Left lung (tissue), 10 donors: ENCODE measurements around the gene PRPF8. TPM values are rescaled to one million over a fixed set of nuclear protein-coding genes. Genes with fewer than 3 reads are reported as not detected.
"Not testable (repeated sequence)": the region's sequence is repeated elsewhere in the genome, so short reads cannot be mapped to it uniquely, and the experiment has no call there.

Experiments used
- ATAC-seq: fragments of 200-7000 bp; cut with Tn5 transposase; one replicate; pipeline ENCODE4 v1.9.1; 2020; ENCODE audit warnings: moderate library complexity
- DNase-seq, 4 donors: peaks; one replicate each; pipeline ENCODE4 v3.0.0-alpha.2; 2013 to 2020
- H3K27ac ChIP-seq, 2 donors: fragments of 200-600 bp; sonication (generic) in 1 of 2; one replicate each; pipeline versions ENCODE4 v1.5.0 to v1.8.0; 2020 to 2021
- H3K27me3 ChIP-seq, 2 donors: fragments of 200-600 bp; sonication (generic) in 1 of 2; one replicate each; pipeline versions ENCODE4 v1.5.0 to v1.8.0; 2020 to 2021
- H3K36me3 ChIP-seq, 2 donors: fragments of 200-600 bp; sonication (generic) in 1 of 2; one replicate each; pipeline versions ENCODE4 v1.5.0 to v1.8.0; 2020 to 2021
- H3K4me1 ChIP-seq, 2 donors: fragments of 200-600 bp; one replicate each; pipeline ENCODE4 v1.8.0; 2021
- H3K4me3 ChIP-seq, 2 donors: fragments of 200-600 bp; sonication (generic) in 1 of 2; one replicate each; pipeline versions ENCODE4 v1.5.0 to v1.8.0; 2020 to 2021; ENCODE audit warnings: mild to moderate bottlenecking in 1 of 2
- H3K9me3 ChIP-seq, 2 donors: fragments of 200-600 bp; sonication (generic) in 1 of 2; one replicate each; pipeline versions ENCODE4 v1.5.0 to v1.8.0; 2020 to 2021
- intact Hi-C, 2 donors: fragments of 100-400 bp; cut with DNase I; formaldehyde crosslinking; loops; one replicate each; pipeline versions ENCODE4 v1.11.2 to v1.14.2; 2022
- polyA plus RNA-seq, 6 donors: library from polyadenylated mRNA; unstranded; fragments of 120-200 nt; gene quantifications; one replicate each; pipeline ENCODE4 v1.2.1, GENCODE V29; 2013; ENCODE audit not compliant: insufficient read length in 6 of 6
- total RNA-seq, 2 donors: library from RNA; stranded (reverse); fragmentation: NEBNext Ultra II Directional; extraction: Animal tissue kit (Norgen Biotek cat#: 25700); gene quantifications; one replicate each; pipeline ENCODE4 v1.2.1, GENCODE V29; 2021
- TF ChIP-seq, protein P1 (sequence below), 2 donors: fragments of 200-600 bp; sonication (generic) in 1 of 2; IDR thresholded peaks; one replicate each; pipeline versions ENCODE4 v1.5.0 to v1.8.0; 2021; ENCODE audit warnings: antibody characterized with exemption in 2 of 2
- donor health status: DM: no; HTN: yes; CAD: no.
- donor health status: DM: no; HTN: no; CAD: no.

PRPF8 gene
- total and polyA plus RNA-seq, 8 donors, result 230 to 364 (median 329) TPM

DNA sequence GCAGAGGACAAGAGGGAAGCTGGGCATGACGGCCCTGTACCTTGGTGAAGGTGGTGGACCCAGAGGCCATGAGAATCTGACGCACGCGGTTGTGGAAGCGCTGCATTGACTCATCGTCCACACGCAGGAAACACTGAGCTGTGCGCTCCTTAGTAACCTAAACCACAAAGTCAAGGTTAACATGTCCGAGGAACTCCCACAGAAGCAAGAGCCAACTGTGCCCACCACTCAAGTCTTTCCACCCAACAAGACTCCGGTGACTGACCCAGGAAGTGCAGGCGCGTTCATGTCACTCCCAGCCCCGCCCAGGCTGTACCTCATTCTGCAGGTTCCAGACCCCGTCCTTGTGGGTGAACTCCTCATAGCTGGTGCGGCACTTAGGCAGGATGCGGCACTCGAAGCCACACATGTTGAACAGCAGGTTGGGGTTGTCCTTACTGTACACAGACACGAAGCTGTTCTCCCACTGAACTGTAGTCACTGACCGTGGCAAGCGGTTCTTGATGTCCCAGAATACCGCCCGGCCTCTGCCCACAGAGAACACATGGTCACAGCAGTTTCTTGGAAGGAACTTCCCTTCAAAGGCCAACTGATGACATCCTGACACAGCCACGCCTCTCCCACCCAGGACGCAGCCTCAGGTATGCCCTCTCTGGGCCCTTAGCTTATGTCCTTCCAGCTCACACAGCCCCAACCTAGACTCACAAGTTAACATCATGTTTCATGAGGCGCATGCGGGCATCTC is 11.5 kb downstream of the PRPF8 start:
- TF ChIP-seq, protein P1, sequence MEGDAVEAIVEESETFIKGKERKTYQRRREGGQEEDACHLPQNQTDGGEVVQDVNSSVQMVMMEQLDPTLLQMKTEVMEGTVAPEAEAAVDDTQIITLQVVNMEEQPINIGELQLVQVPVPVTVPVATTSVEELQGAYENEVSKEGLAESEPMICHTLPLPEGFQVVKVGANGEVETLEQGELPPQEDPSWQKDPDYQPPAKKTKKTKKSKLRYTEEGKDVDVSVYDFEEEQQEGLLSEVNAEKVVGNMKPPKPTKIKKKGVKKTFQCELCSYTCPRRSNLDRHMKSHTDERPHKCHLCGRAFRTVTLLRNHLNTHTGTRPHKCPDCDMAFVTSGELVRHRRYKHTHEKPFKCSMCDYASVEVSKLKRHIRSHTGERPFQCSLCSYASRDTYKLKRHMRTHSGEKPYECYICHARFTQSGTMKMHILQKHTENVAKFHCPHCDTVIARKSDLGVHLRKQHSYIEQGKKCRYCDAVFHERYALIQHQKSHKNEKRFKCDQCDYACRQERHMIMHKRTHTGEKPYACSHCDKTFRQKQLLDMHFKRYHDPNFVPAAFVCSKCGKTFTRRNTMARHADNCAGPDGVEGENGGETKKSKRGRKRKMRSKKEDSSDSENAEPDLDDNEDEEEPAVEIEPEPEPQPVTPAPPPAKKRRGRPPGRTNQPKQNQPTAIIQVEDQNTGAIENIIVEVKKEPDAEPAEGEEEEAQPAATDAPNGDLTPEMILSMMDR (IDR thresholded peaks at IDR 0.05), result no peak
- DNase-seq (peak in 1 of 4 donors; percentile 58), ATAC-seq (no peak)
- peaks cover 0 to 99% of the 10 kb centered on the region in 2 donors for H3K36me3 ChIP-seq
- intact Hi-C loops, result loop anchor here in 1 of 2 donors (10.0 kb wide), 1 partner anchor 192 kb away; no protein-coding TSS in a partner anchor
- H3K4me3 ChIP-seq, result no peak overlapping the region
- H3K27ac ChIP-seq, result no peak overlapping the region
- H3K4me1 ChIP-seq, result peaks cover 0 to 23% of the 10 kb centered on the region in 2 donors
- H3K27me3 ChIP-seq, result no peaks in the 10 kb centered on the region
- no peaks in the 10 kb centered on the region for H3K9me3 ChIP-seq

- H3K27me3 ChIP-seq, H3K27ac ChIP-seq, ATAC-seq, DNase-seq, H3K9me3 ChIP-seq, H3K4me3 ChIP-seq: not testable (repeated sequence)
- peaks cover 8 to 99% of the 10 kb centered on the region in 2 donors for H3K36me3 ChIP-seq
- intact Hi-C loops, result loop anchor here in 1 of 2 donors (10.0 kb wide), 1 partner anchor 121 kb away; no protein-coding TSS in a partner anchor
- peaks cover 8 to 33% of the 10 kb centered on the region in 2 donors for H3K4me1 ChIP-seq
Measured at GRCh38 chr17:1663934-1664333, 20.7 kb downstream of the PRPF8 start.

DNA sequence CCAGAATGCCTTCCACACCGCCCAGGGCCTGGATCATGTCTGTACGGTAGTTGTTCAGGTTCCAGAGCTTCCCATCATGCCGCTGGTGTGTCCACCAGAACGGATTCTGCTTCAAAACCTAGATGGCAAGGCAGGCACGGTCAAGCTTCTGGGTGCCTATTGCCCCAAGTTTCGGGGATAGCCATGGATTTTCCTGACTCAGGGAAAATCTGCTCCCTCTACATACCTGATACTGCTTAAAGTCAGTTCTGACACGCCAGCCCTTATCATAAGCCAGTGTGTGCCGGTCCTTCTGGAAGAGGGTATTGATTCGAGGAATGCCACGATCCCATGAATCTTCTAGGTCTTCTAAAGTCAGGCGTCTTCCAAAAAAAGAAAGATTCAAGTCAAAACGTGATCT is 23.6 kb downstream of the PRPF8 start:
- no peaks in the 10 kb centered on the region for H3K27me3 ChIP-seq
- H3K36me3 ChIP-seq, result peaks cover 8 to 99% of the 10 kb centered on the region in 2 donors
- intact Hi-C loops, result loop anchor here in 1 of 2 donors (10.0 kb wide), 1 partner anchor 124 kb away; no protein-coding TSS in a partner anchor
- peak in 1 of 4 donors; percentile 20 for DNase-seq
- H3K9me3 ChIP-seq, result no peaks in the 10 kb centered on the region
- no peak overlapping the region for H3K4me3 ChIP-seq
- H3K4me1 ChIP-seq, result peaks cover 0 to 11% of the 10 kb centered on the region in 2 donors
- H3K27ac ChIP-seq, result no peak overlapping the region
- TF ChIP-seq, protein P1 (IDR thresholded peaks at IDR 0.05), result no peak
- no peak for ATAC-seq

DNA sequence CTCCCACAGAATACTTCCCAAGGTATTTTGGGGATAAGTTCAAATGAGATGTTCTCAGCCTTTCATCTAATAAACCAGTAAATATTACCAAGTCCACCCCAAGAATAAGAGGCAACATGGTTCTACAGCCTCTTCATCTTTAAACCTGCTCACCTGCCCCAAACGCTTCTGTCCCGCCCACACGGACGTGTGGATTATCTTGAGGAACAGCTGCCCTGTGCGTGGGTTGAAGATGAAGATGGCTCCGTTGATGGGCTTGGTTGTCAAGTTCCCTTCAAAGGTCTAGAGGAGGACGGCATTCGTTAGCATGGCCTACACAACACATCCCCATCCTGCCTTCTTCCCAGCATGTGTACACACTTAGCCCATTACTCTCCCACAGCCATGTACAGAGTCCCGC is 26.6 kb downstream of the PRPF8 start:
- Histone ChIP-seq H3K9me3 (no peaks in the 10 kb centered on the region), H3K27me3 (no peaks in the 10 kb centered on the region), H3K4me1 (no peaks in the 10 kb centered on the region), H3K4me3 (no peak overlapping the region), H3K36me3 (peaks cover 8 to 99% of the 10 kb centered on the region in 2 donors), H3K27ac (no peak overlapping the region)
- TF ChIP-seq, protein P1 (IDR thresholded peaks at IDR 0.05), result no peak
- ATAC-seq (no peak), DNase-seq (no peak)
- intact Hi-C loops, result no loop called here

DNA sequence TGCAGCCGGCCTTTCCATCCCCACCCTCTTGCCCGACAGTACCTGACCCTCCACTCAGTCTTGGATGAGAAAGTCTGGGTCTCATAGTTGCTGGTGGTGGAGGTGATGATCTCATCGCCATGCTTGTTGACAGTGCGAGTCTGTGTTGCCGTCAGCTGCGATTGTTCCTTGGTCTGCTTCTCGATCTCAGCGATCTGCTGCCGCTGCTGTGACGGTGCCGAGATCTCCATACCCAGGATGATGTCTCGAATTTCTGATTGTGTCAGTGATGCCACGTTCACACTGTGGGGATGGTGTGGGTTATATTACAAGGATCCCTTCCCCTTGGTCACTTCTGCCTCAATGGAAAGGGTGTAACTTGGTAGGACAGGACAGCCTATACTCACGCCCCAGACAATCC is 30.9 kb downstream of the PRPF8 start:
- H3K9me3 ChIP-seq, result no peaks in the 10 kb centered on the region
- ATAC-seq (no peak), DNase-seq (peak in 1 of 4 donors; percentile 22)
- H3K36me3 ChIP-seq, result peaks cover 0 to 87% of the 10 kb centered on the region in 2 donors
- no peak overlapping the region for H3K4me3 ChIP-seq
- peaks cover 7 to 18% of the 10 kb centered on the region in 2 donors for H3K4me1 ChIP-seq
- no peaks in the 10 kb centered on the region for H3K27me3 ChIP-seq
- TF ChIP-seq, protein P1 (IDR thresholded peaks at IDR 0.05), result no peak
- intact Hi-C loops, result no loop called here
- H3K27ac ChIP-seq, result no peak overlapping the region

GRCh38 chr17:1652794-1653193 is 31.9 kb downstream of the PRPF8 start:
- peaks cover 0 to 78% of the 10 kb centered on the region in 2 donors for H3K36me3 ChIP-seq
- H3K27me3 ChIP-seq, intact Hi-C loops, H3K4me3 ChIP-seq, H3K27ac ChIP-seq, DNase-seq, H3K9me3 ChIP-seq, ATAC-seq: not testable (repeated sequence)
- H3K4me1 ChIP-seq, result peaks cover 13 to 27% of the 10 kb centered on the region in 2 donors
